Brain microvascular endothelial cell (primary cell): ENCODE results near the gene SF3A1.

Experiments used
- DNase-seq: peaks from one replicate; pipeline ENCODE4 v3.0.0-alpha.2; 2020
- H3K27ac ChIP-seq: fragments of 250-450 bp; sonication (Bioruptor Pico); 2 replicates; pipeline ENCODE4 v1.5.1; 2020; ENCODE audit warnings: mild to moderate bottlenecking, moderate library complexity
- H3K27me3 ChIP-seq: fragments of 250-450 bp; sonication (Bioruptor Pico); replicated peaks from 2 replicates; pipeline ENCODE4 v1.5.1; 2020; ENCODE audit warnings: mild to moderate bottlenecking
- H3K36me3 ChIP-seq: fragments of 250-450 bp; sonication (Bioruptor Pico); replicated peaks from 2 replicates; pipeline ENCODE4 v1.5.1; 2020; ENCODE audit warnings: mild to moderate bottlenecking
- H3K4me3 ChIP-seq: 2 replicates; pipeline ENCODE4 v1.5.1; 2011; ENCODE audit warnings: low read depth, mild to moderate bottlenecking, control low read depth, low read length, moderate library complexity
- in situ Hi-C: cut with HindIII; loops from 2 replicates; pipeline ENCODE4 v1.10.0; 2017; ENCODE audit warnings: low sequenced_read_pairs, low pct_ligation_motif_present
- TF ChIP-seq, protein P1 (sequence below): IDR thresholded peaks from 2 replicates; pipeline ENCODE4 v1.5.1; 2011; ENCODE audit warnings: low read depth, mild to moderate bottlenecking, moderate library complexity, low read length, control low read depth, inconsistent platforms; ENCODE audit errors: missing control alignments

Gene SF3A1

GRCh38 chr22:30309951-30310741 is 46.5 kb downstream of the SF3A1 start:
- Histone ChIP-seq H3K4me3 (no peak overlapping the region), H3K27me3 (no peaks in the 10 kb centered on the region), H3K36me3 (no peaks in the 10 kb centered on the region), H3K27ac (no peak overlapping the region)
- in situ Hi-C loops = no loop called here
- no peak for DNase-seq
- TF ChIP-seq, protein P1, sequence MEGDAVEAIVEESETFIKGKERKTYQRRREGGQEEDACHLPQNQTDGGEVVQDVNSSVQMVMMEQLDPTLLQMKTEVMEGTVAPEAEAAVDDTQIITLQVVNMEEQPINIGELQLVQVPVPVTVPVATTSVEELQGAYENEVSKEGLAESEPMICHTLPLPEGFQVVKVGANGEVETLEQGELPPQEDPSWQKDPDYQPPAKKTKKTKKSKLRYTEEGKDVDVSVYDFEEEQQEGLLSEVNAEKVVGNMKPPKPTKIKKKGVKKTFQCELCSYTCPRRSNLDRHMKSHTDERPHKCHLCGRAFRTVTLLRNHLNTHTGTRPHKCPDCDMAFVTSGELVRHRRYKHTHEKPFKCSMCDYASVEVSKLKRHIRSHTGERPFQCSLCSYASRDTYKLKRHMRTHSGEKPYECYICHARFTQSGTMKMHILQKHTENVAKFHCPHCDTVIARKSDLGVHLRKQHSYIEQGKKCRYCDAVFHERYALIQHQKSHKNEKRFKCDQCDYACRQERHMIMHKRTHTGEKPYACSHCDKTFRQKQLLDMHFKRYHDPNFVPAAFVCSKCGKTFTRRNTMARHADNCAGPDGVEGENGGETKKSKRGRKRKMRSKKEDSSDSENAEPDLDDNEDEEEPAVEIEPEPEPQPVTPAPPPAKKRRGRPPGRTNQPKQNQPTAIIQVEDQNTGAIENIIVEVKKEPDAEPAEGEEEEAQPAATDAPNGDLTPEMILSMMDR = no peak

DNA sequence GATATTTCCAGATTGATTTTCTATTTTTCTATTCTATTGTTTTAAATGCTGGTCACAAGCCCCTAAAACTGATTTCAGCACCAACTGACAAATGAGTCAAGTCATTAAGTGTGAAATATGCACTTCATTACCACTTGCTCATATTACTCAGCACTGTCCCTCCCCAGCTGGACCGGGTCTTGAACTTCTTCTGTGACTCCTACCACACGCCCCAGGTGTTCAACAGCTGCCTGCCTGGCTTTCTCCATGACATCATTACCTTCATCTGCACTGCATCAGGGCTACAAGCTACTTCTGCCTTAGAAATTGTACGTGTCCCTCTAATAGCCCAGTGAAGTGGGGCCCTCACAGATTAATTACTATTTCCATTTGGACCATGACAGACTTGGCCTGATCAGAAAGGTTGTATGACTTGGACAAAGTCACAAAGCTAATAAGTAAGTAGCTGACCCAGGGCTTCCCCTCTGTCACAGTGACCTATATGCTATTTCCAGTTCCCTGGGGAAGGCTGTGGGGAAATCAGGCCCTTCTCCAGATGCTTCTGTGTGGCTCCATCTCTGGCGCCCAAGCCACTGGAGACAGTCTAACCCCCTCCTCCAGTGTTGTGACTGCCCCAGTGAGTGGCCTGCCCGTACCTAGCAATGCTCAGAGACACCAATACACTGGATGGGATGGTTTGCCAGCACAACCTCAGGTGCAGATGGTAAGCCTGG is 48.0 kb downstream of the SF3A1 start:
- Histone ChIP-seq H3K4me3 (no peak overlapping the region), H3K27me3 (no peaks in the 10 kb centered on the region), H3K36me3 (no peaks in the 10 kb centered on the region), H3K27ac (no peak overlapping the region)
- in situ Hi-C loops = no loop called here
- DNase-seq = no peak
- TF ChIP-seq, protein P1 = no peak

GRCh38 chr22:30308093-30308492 is 48.6 kb downstream of the SF3A1 start:
- Histone ChIP-seq H3K36me3 (no peaks in the 10 kb centered on the region), H3K4me3 (no peak overlapping the region), H3K27me3 (no peaks in the 10 kb centered on the region), H3K27ac (no peak overlapping the region)
- in situ Hi-C loops = no loop called here
- DNase-seq = no peak
- TF ChIP-seq, protein P1 = no peak

- TF ChIP-seq, protein P1 = no peak
- no peak overlapping the region for H3K27ac ChIP-seq
- no peaks in the 10 kb centered on the region for H3K36me3 ChIP-seq
- no peaks in the 10 kb centered on the region for H3K27me3 ChIP-seq
- no peak for DNase-seq
- H3K4me3 ChIP-seq = no peak overlapping the region
- in situ Hi-C loops = no loop called here
Measured at GRCh38 chr22:30307041-30307574, 49.6 kb downstream of the SF3A1 start.

DNA sequence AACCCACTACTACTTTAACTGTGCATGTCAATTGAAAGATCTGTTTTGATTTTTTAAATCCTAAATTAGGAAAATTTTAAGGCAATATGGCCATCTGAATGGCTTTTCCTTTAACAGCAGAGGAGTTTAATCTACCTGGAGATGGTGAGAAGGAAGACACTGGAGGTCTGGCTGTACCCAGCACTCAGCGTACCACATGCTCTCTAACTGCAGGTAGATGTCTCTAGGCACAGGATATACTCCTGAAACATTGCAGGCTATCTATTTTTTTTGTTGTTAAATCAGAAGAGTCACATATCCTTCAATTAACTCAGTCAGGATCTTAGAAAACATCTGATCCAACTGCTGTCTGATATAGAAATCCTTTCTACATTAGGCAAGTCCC is 50.1 kb downstream of the SF3A1 start:
- in situ Hi-C loops = no loop called here
- Histone ChIP-seq H3K4me3 (no peak overlapping the region), H3K27ac (no peak overlapping the region), H3K36me3 (no peaks in the 10 kb centered on the region), H3K27me3 (no peaks in the 10 kb centered on the region)
- TF ChIP-seq, protein P1 = no peak
- no peak for DNase-seq
